GM19240 (cell line): ENCODE results near the gene CDC42EP4.

ENCODE experiments used
- DNase-seq: peaks from one replicate; pipeline ENCODE4 v3.0.0; 2011; ENCODE audit warnings: low spot score; ENCODE audit not compliant: insufficient read length

CDC42EP4 gene

DNA sequence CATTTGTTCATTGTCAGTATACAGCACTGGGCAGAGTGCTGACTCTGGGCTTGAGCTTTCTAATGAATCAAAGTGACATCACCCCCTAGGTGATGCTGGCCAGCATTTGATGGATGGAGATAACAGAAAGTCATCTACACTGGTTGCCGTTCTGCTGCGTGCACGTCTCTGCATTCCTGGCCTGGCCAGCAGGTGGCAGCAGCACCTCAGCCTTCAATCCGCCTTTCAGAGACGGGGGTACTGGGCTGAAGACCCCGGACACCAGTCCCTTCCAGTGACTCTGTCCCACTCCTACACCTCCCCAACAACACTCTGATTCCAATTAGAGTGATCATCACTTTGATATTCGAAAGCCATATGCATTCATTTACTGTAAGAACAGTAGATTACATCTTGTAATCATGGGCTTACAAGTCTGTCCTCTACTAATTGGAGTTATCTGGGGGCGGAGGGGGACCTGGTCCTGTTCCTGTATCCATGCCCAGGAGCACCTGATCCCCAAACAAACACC lies 56.1 kb downstream of the CDC42EP4 start:
- peak; percentile 38 for DNase-seq

DNA sequence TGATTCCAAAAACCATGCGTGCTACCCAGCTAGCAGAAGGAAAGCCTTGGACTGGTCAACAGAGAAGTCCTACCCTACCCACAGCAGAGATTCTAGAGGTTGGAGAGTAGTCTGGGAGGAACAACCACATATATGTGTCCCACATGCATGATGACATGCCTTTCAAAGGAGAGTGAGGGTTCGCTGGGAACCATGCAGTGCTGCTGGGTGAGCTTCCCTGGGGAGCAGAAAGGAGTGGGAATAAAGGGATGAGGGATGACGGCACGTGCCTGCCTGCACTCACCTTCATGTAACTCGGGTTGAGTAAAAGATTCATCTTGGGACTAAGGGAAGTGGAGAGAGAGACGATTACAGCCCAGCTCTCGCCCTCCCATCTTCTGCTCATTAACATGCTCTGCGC lies 59.9 kb downstream of the CDC42EP4 start:
- no peak for DNase-seq

DNA sequence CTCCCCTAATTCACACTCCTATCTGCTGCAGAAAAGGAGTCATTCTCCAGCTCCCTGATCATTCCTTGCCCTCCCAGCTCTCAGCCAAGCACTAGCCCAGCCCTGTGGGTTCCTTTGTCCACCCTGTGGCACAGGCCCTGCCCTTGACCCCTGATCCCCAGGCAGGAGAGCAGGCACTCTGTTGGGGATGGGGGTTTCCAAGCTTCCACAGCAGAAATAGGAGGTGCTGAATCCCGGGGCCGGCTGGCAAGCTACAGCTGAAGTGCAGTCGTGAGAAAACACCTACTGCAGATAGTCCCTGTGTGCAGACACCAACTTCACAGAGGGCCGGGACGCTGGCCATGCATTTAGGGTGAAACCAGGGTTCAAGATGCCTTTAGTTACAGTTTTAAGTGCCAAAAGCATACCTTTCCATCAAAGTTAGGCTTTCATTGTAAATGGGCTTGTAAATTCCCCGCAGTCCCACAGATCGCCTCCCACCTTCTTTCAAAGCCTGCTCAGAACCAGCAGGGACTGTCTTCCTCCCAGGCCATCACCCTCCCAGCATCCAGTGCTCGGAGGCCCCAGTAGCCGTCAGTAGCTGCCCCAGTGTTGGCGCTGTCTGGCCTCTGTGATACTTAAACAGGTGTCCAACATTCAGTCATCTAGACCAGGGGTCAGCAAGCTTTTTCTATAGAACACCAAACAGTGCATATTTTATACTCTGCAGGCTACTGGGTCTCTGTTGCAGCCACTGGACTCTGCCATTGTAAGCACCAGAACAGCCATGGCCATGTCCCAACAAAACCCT lies 60.8 kb downstream of the CDC42EP4 start:
- DNase-seq, result no peak

DNA sequence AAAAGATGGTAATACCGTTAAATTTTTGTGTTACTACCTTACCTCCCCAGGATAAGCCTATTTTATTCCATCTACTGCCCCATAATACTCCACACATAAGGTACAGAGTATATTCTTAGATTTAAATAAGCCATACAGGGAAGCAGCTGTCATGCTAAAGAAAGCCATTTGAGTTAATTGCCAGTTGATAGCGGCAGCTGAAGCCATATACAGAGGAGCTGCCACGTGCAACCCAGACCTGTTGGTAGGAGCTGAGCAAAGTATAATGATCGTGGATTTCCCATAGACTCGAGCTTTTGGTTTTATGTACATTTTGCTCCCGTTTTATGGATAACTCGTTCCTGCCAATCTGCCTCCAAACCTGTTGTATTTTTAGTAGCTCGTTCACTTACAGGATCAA lies 62.1 kb downstream of the CDC42EP4 start:
- DNase-seq, result no peak

DNA sequence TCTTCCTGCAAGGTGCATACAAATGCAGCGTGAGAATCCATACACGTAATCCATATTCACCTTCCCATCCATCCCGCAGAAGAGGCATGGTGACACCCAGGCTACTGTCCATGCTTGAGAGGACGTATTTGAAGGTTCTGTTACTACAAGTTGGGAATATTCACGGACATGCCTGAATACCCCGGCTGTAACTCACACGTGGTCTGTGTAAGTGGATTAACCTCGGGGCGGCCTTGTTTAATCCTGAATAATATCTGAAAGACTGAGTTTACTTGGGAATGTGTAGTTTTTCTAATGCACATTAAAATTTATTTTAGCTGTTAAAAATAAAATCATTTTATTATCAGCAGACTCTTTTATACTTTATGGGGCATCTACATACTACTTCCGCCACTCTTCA lies 63.3 kb downstream of the CDC42EP4 start:
- DNase-seq, result no peak

DNA sequence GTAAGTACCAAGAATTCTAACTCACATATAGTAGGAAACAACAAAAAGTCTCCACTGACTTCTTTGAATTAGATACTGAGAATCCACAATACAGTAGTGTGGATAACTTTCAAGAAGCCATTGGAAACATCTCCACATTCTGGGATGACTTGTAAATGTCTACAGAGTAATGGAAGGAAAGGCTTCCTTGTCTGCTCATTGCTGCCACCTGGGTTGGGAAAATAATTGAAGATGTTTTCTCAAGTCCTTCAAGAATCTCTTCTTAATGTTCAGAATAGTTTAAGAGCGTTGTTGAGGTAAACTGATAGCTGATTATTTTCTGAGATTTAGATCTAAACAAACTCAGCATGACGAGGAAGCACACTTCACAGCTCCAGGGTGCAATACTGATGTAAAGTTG lies 64.1 kb downstream of the CDC42EP4 start:
- DNase-seq, result no peak

DNA sequence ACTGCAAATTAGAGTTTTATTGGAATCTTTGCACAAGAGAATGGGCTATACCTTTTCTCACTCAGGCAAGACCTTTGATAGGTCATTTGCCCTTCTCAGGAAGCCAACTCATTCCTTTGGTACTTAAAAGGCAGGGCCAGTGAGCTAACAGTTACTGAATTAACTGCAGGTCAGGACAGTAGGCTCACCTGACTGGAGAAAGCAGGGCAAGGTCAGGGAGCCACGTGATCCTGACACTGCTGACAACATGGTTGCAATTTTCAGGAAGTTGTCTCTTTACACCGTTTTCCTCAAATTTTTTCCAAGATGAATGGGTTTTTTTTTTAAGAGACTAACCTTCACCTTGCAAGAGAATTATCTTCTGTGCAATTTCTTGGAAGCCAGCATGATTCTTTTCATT lies 71.2 kb downstream of the CDC42EP4 start:
- DNase-seq, result no peak

DNA sequence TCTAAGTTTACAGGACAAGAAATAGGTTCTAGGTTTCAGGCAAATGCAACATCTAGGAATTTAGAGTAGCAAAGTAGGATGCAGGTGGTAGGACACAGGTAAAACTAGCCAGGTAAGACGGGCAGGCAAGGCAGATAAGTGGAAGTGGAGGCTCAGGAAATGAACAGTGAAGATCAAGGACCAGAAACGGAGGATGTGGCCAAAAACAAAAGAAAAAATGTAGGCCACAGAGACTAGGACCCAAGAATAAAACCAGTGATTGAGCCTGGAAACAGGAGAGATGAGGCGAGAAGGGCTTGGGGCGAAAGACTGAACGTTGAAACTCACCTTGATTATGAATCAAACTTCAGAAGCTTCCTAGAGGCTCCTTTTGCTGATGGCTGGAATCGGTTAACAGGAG lies 74.1 kb downstream of the CDC42EP4 start:
- no peak for DNase-seq

DNA sequence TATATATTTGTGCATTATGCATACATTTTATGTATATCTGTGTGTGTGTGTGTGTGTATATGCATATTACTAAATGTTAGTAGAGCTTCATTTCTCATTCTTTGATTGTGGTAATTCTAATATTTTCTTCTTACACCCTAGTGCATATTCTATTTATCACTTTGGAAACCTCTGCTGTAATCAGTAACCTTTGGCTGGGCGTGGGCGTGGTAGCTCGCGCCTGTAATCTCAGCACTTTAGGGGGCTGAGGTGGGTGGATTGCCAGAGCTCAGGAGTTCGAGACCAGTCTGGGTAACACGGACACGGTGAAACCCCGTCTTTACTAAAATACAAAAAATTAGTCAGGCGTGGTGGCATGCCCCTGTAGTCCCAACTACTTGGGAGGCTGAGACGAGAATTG lies 77.1 kb downstream of the CDC42EP4 start:
- DNase-seq, result no peak
